ENCODE results near the gene ILDR2. TPM values are rescaled to one million over a fixed set of nuclear protein-coding genes. Genes with fewer than 3 reads are reported as not detected.

ILDR2 gene
- total RNA-seq, 1 donor from 2014 or later, result not detected

DNA sequence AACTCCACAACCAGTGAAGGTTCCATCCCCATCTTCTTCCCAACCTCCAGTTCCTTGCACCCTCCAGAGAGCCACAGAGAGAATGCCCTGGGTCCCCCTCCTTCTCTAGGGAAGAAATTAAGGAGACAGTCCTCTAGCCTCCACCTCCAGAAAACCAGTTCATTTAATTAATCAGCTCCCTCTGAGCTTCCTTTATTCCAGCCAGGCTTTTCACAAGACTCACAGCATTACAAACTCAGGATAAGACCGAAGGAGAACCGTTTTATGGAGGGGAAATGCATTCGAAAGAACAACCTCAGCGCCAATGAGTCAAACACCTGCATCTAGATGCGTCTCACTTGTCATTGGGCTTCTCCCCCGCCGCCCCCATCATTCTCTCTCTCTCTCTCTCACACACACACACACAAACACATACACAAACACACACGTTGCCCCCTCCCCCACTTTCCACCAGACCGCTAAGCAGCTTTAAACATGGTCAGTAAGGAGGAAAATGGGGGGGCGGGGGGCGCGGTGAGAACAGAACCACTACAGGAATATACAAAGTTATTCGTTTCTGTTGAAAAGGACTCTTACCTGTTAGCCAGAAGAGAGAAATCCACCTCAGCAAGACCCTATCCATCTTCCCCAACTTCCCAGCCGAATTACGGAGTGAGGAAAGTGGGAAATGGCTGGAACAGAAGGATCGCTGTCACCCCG lies 544 bp downstream of the ILDR2 start:
- H3K4me3 ChIP-seq (ENCODE audit: low read depth, low read length), result peak overlapping the region; percentile 3
- no peak for FAIRE-seq
- H3K27me3 ChIP-seq (ENCODE audit: control insufficient read depth, insufficient read depth, low read length), result peaks cover 25% of the 10 kb centered on the region
- H3K36me3 ChIP-seq (ENCODE audit: control insufficient read depth, insufficient read depth, low read length), result no peaks in the 10 kb centered on the region
- TF ChIP-seq, protein P1, sequence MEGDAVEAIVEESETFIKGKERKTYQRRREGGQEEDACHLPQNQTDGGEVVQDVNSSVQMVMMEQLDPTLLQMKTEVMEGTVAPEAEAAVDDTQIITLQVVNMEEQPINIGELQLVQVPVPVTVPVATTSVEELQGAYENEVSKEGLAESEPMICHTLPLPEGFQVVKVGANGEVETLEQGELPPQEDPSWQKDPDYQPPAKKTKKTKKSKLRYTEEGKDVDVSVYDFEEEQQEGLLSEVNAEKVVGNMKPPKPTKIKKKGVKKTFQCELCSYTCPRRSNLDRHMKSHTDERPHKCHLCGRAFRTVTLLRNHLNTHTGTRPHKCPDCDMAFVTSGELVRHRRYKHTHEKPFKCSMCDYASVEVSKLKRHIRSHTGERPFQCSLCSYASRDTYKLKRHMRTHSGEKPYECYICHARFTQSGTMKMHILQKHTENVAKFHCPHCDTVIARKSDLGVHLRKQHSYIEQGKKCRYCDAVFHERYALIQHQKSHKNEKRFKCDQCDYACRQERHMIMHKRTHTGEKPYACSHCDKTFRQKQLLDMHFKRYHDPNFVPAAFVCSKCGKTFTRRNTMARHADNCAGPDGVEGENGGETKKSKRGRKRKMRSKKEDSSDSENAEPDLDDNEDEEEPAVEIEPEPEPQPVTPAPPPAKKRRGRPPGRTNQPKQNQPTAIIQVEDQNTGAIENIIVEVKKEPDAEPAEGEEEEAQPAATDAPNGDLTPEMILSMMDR (IDR thresholded peaks at IDR 0.05; ENCODE audit: insufficient read depth, low read length, severe bottlenecking), result no peak
- DNase-seq (ENCODE audit: low read depth), result no peak

DNA sequence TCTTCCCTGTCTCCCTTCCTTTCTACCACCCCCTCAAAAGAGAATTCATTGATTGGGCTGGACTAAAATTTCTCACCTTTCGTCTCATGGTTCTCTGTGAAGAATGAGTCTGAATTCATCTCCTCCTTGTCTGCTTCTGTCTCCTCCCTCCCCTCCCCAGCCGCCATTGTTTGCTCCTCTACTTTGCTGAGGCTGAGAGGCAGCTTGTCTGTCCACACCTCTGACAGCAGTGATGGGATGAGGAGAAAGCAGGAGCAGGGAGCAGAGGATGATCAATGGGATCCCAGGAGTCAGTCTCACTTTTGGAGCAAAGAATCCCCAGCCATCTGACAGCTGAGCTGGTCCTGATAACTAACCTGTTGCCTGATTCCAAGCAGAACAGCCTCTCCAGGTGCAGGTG lies 2.5 kb downstream of the ILDR2 start:
- FAIRE-seq (no peak), DNase-seq (ENCODE audit: low read depth) (no peak)
- Histone ChIP-seq H3K36me3 (ENCODE audit: control insufficient read depth, insufficient read depth, low read length) (no peaks in the 10 kb centered on the region), H3K27me3 (ENCODE audit: control insufficient read depth, insufficient read depth, low read length) (peaks cover 22% of the 10 kb centered on the region), H3K4me3 (ENCODE audit: low read depth, low read length) (no peak overlapping the region)
- TF ChIP-seq, protein P1 (IDR thresholded peaks at IDR 0.05; ENCODE audit: insufficient read depth, low read length, severe bottlenecking), result no peak

DNA sequence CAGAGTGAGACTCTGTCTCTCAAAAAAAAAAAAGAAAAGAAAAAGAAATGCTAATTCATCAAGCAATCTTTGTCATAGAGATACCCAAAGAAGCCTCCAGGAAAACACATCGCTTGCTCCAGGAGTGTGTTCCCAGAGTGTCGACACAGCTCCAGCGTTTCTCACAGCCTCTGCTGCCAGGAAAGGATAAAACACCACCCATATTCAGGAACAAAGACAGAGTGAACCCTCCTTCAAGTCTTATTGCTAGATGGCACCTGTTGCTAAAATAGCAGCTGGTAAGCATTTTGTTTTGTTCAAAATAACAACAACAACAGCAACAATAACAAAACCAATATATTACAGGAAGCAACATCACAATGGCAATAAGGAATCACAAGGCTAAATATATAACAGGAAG lies 3.1 kb downstream of the ILDR2 start:
- TF ChIP-seq, protein P1 (IDR thresholded peaks at IDR 0.05; ENCODE audit: insufficient read depth, low read length, severe bottlenecking), result no peak
- Histone ChIP-seq H3K4me3 (ENCODE audit: low read depth, low read length) (no peak overlapping the region), H3K36me3 (ENCODE audit: control insufficient read depth, insufficient read depth, low read length) (no peaks in the 10 kb centered on the region), H3K27me3 (ENCODE audit: control insufficient read depth, insufficient read depth, low read length) (peaks cover 22% of the 10 kb centered on the region)
- DNase-seq (ENCODE audit: low read depth) (no peak), FAIRE-seq (no peak)

DNA sequence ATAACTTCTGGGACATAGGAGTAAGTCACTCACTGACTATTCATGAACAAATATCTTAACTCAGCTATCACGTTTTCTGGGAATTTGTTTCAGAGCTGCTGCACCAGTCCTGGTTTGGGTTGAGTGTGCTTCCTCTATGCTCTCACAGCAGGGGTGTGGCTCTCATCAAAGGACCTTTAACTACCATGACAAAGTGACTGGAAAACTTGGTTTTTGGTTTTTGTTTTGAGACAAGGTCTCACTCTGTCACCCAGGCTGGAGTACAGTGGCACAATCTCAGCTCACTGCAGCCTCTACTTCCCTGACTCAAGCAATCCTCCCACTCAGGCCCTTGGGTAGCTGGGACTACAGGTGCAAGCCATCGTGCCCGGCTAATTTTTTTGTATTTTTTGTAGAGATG lies 4.1 kb downstream of the ILDR2 start:
- H3K27me3 ChIP-seq (ENCODE audit: control insufficient read depth, insufficient read depth, low read length), result peaks cover 17% of the 10 kb centered on the region
- TF ChIP-seq, protein P1 (IDR thresholded peaks at IDR 0.05; ENCODE audit: insufficient read depth, low read length, severe bottlenecking), result no peak
- H3K36me3 ChIP-seq (ENCODE audit: control insufficient read depth, insufficient read depth, low read length), result no peaks in the 10 kb centered on the region
- no peak for FAIRE-seq
- no peak overlapping the region for H3K4me3 ChIP-seq (ENCODE audit: low read depth, low read length)
- DNase-seq (ENCODE audit: low read depth), result no peak

DNA sequence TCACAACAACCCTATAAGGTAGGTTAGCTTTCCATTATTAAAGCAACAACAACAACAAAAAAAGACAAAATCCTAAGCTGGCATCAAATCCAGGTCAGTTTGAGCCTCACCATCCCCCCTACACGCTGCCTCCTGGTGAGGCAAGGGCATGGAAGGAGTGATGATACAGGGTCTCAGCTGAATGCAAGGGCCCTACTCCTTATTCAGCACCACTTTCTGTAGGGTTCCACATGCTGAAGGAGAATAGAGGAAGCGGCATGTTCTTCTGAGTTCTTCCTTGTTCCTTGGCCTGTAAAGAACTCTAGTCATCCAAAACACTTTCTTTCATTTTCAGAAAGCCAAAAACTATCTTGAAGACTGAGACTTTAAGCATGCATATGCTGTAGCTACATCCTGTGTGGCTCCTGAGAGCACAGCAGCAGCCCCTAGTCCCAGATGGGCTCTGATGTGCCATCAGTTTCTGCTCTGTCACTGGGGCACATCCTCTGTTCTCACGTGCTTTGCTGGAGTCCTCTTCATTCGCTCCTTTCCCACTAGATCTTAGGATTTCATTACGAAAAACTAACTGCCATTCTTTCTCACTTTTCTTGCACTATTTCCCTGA lies 6.2 kb downstream of the ILDR2 start:
- TF ChIP-seq, protein P1 (IDR thresholded peaks at IDR 0.05; ENCODE audit: insufficient read depth, low read length, severe bottlenecking), result no peak
- FAIRE-seq (no peak), DNase-seq (ENCODE audit: low read depth) (no peak)
- H3K27me3 ChIP-seq (ENCODE audit: control insufficient read depth, insufficient read depth, low read length), result peaks cover 8% of the 10 kb centered on the region
- no peaks in the 10 kb centered on the region for H3K36me3 ChIP-seq (ENCODE audit: control insufficient read depth, insufficient read depth, low read length)
- no peak overlapping the region for H3K4me3 ChIP-seq (ENCODE audit: low read depth, low read length)
